GM23338 (cell line): ENCODE measurements around the gene MME. TPM values are rescaled to one million over a fixed set of nuclear protein-coding genes. Genes with fewer than 3 reads are reported as not detected.

ENCODE experiments used
- ATAC-seq: fragments of 200-7000 bp; cut with Tn5 transposase; 3 replicates; pipeline ENCODE4 v1.9.1; 2020
- DNase-seq: peaks from one replicate; pipeline ENCODE4 v3.0.0-alpha.2; 2015; ENCODE audit warnings: low spot score
- H2AFZ ChIP-seq: fragments of 200-600 bp; sonication (generic); 2 replicates; pipeline ENCODE4 v1.8.0; 2016; ENCODE audit warnings: antibody characterized with exemption, mild to moderate bottlenecking, moderate library complexity
- H3F3A ChIP-seq: fragments of 200-600 bp; sonication (generic); replicated peaks from 2 replicates; pipeline ENCODE4 v1.8.0; 2017; ENCODE audit warnings: antibody characterized with exemption, mixed run types, low read depth
- H3K27ac ChIP-seq: fragments of 200-600 bp; sonication (generic); 2 replicates; pipeline ENCODE4 v1.6.1; 2016; ENCODE audit warnings: low read depth
- H3K27me3 ChIP-seq: fragments of 200-600 bp; sonication (generic); 2 replicates; pipeline ENCODE4 v1.8.0; 2016; ENCODE audit warnings: mild to moderate bottlenecking, mixed run types, moderate library complexity; ENCODE audit not compliant: insufficient read depth
- H3K36me3 ChIP-seq: fragments of 200-600 bp; sonication (generic); 2 replicates; pipeline ENCODE4 v1.8.0; 2016; ENCODE audit warnings: mild to moderate bottlenecking; ENCODE audit not compliant: insufficient read depth
- H3K4me1 ChIP-seq: fragments of 200-600 bp; sonication (generic); 2 replicates; pipeline ENCODE4 v1.8.0; 2016; ENCODE audit warnings: mild to moderate bottlenecking, moderate library complexity; ENCODE audit not compliant: insufficient read depth
- H3K4me2 ChIP-seq: fragments of 200-600 bp; sonication (generic); 2 replicates; pipeline ENCODE4 v1.7.1; 2017; ENCODE audit warnings: mixed run types
- H3K4me3 ChIP-seq: fragments of 200-600 bp; sonication (generic); 2 replicates; pipeline ENCODE4 v1.6.1; 2016; ENCODE audit warnings: mixed run types
- H3K79me2 ChIP-seq: fragments of 200-600 bp; sonication (generic); replicated peaks from 2 replicates; pipeline ENCODE4 v1.8.0; 2017; ENCODE audit warnings: mild to moderate bottlenecking; ENCODE audit not compliant: insufficient read depth
- H3K9me2 ChIP-seq: fragments of 200-600 bp; sonication (generic); 2 replicates; pipeline ENCODE4 v1.8.0; 2017; ENCODE audit not compliant: insufficient read depth
- H4K20me1 ChIP-seq: fragments of 200-600 bp; sonication (generic); replicated peaks from 2 replicates; pipeline ENCODE4 v1.8.0; 2017; ENCODE audit warnings: mild to moderate bottlenecking; ENCODE audit not compliant: insufficient read depth
- H3K27ac Mint-ChIP-seq: 2 replicates; pipeline ENCODE4 v1.8.0; 2020; ENCODE audit warnings: inconsistent platforms, mild to moderate bottlenecking, moderate library complexity, mixed read lengths
- H3K27me3 Mint-ChIP-seq: 3 replicates; pipeline ENCODE4 v1.8.0; 2022; ENCODE audit warnings: low read depth, mild to moderate bottlenecking, moderate library complexity, mixed read lengths, inconsistent platforms; ENCODE audit not compliant: insufficient read depth, poor library complexity
- H3K36me3 Mint-ChIP-seq: 3 replicates; pipeline ENCODE4 v1.8.0; 2021; ENCODE audit warnings: low read depth, mild to moderate bottlenecking, inconsistent platforms, moderate library complexity, mixed read lengths
- H3K4me1 Mint-ChIP-seq: 3 replicates; pipeline ENCODE4 v1.8.0; 2020; ENCODE audit warnings: mild to moderate bottlenecking, inconsistent platforms, mixed read lengths
- H3K4me3 Mint-ChIP-seq: 3 replicates; pipeline ENCODE4 v1.8.0; 2021; ENCODE audit warnings: moderate library complexity, mild to moderate bottlenecking, inconsistent platforms, mixed read lengths
- H3K9me3 Mint-ChIP-seq: 3 replicates; pipeline ENCODE4 v1.8.0; 2020; ENCODE audit warnings: moderate library complexity, mild to moderate bottlenecking, inconsistent platforms, mixed read lengths
- EZH2phosphoT487 ChIP-seq: fragments of 200-600 bp; sonication (generic); IDR thresholded peaks from one replicate; pipeline ENCODE4 v1.8.1; 2018; ENCODE audit warnings: antibody characterized with exemption; ENCODE audit not compliant: unreplicated experiment
- NANOG ChIP-seq: IDR thresholded peaks from 2 replicates; pipeline ENCODE4 v1.6.1; 2016; ENCODE audit warnings: antibody characterized with exemption, borderline replicate concordance
- REST ChIP-seq: IDR thresholded peaks from one replicate; pipeline ENCODE4 v1.6.1; 2018; ENCODE audit warnings: antibody characterized with exemption; ENCODE audit not compliant: unreplicated experiment
- STAT1 ChIP-seq: IDR thresholded peaks from one replicate; pipeline ENCODE4 v1.6.1; 2016; ENCODE audit warnings: antibody characterized with exemption; ENCODE audit not compliant: unreplicated experiment
- ZNF114 ChIP-seq: fragments of 250-450 bp; sonication (Bioruptor Pico); IDR thresholded peaks from 2 replicates; pipeline ENCODE4 v1.5.0; 2020; ENCODE audit warnings: mild to moderate bottlenecking, moderate library complexity
- ZNF331 ChIP-seq: fragments of 250-450 bp; sonication (Bioruptor Pico); IDR thresholded peaks from 2 replicates; pipeline ENCODE4 v1.5.0; 2020; ENCODE audit warnings: low read depth, mild to moderate bottlenecking, moderate library complexity
- ZNF462 ChIP-seq: fragments of 250-450 bp; sonication (Bioruptor Pico); IDR thresholded peaks from 2 replicates; pipeline ENCODE4 v1.5.0; 2020; ENCODE audit warnings: mild to moderate bottlenecking, moderate library complexity
- polyA plus RNA-seq: library from polyadenylated mRNA; unstranded; fragments of >200 nt; fragmentation: Nextera tagmentation; extraction: Ambion mirVana; gene quantifications from 2 replicates; pipeline ENCODE4 v1.2.1, GENCODE V29; 2016
- total RNA-seq: library from RNA; depleted of rRNA; stranded (reverse); fragments of >200 nt; shearing (Covaris generic); gene quantifications from 2 replicates; pipeline ENCODE4 v1.2.3, GENCODE V29; 2014

MME gene
- total and polyA plus RNA-seq, 2 experiments from 2014 or later: 15.2 to 76.7 TPM

- H3K36me3 ChIP-seq: no peaks in the 10 kb centered on the region
- no peaks in the 10 kb centered on the region for H3F3A ChIP-seq
- peaks cover 15% of the 10 kb centered on the region; the same call in 1 of the 2 replicates for H3K4me1 ChIP-seq
- H3K4me2 ChIP-seq: no peak overlapping the region
- Mint-ChIP-seq H3K9me3 (no peaks in the 10 kb centered on the region), H3K4me3 (no peak overlapping the region), H3K36me3 (peaks cover 2% of the 10 kb centered on the region; the same call in 1 of the 3 replicates), H3K27me3 (peaks cover 4% of the 10 kb centered on the region), H3K27ac (no peak overlapping the region), H3K4me1 (peaks cover 16% of the 10 kb centered on the region; the same call in 2 of the 3 replicates)
- no peak overlapping the region for H2AFZ ChIP-seq
- H3K4me3 ChIP-seq: no peak overlapping the region
- no peak for ATAC-seq
- H3K27me3 ChIP-seq: no peaks in the 10 kb centered on the region
- no peaks in the 10 kb centered on the region; the same call in 1 of the 2 replicates for H3K79me2 ChIP-seq
- H3K27ac ChIP-seq: no peak overlapping the region
- DNase-seq: no peak
- no peaks in the 10 kb centered on the region for H3K9me2 ChIP-seq
- no peaks in the 10 kb centered on the region for H4K20me1 ChIP-seq
- TF ChIP-seq ZNF331 (CRISPR knock-in tag) (no peak), REST (no peak), NANOG (no peak)
These were observed 49.9 kb downstream of the MME start for GRCh38 chr3:155130001-155130400.

- H3K36me3 ChIP-seq: no peaks in the 10 kb centered on the region
- no peak for DNase-seq
- H3K36me3 Mint-ChIP-seq: no peaks in the 10 kb centered on the region
- TF ChIP-seq ZNF462 (CRISPR knock-in tag) (no peak), REST (no peak), ZNF331 (CRISPR knock-in tag) (no peak), ZNF114 (CRISPR knock-in tag) (no peak), EZH2phosphoT487 (no peak), STAT1 (no peak)
- H3F3A ChIP-seq: no peaks in the 10 kb centered on the region
- no peak overlapping the region for H3K27ac ChIP-seq
- peaks cover 1% of the 10 kb centered on the region for H3K27me3 Mint-ChIP-seq
- no peaks in the 10 kb centered on the region for H3K9me3 Mint-ChIP-seq
- peaks cover 14% of the 10 kb centered on the region; the same call in 2 of the 3 replicates for H3K4me1 Mint-ChIP-seq
- H4K20me1 ChIP-seq: no peaks in the 10 kb centered on the region
- H3K27me3 ChIP-seq: no peaks in the 10 kb centered on the region
- H2AFZ ChIP-seq: no peak overlapping the region
- H3K4me3 Mint-ChIP-seq: no peak overlapping the region
- H3K79me2 ChIP-seq: no peaks in the 10 kb centered on the region
- H3K9me2 ChIP-seq: no peaks in the 10 kb centered on the region
- no peak for ATAC-seq
- H3K27ac Mint-ChIP-seq: no peak overlapping the region
- no peak overlapping the region for H3K4me2 ChIP-seq
- H3K4me1 ChIP-seq: 0 out of 2 replicates have a peak, but pooled peaks cover 12% of the 10 kb centered on the region
- H3K4me3 ChIP-seq: no peak overlapping the region
These were observed 51.0 kb downstream of the MME start for GRCh38 chr3:155131104-155131503.
